ENCODE data around the gene ATP6V0B.

ATP6V0B gene

GRCh38 chr1:43969746-43970466, 4.9 kb upstream of the ATP6V0B start, which contains the start of gene DPH2:
DPH2 (plus strand) TSS chr1:43970010; CDS start chr1:43970176, 166 bp downstream.
- DNase-seq = peak; percentile 89 to 96 (median 94)

GRCh38 chr1:43970502-43970901, 4.3 kb upstream of the ATP6V0B start:
- DNase-seq = no peak

- DNase-seq = no peak
Observed at GRCh38 chr1:43970911-43971310, 3.8 kb upstream of the ATP6V0B start.

- DNase-seq = no peak
Observed at GRCh38 chr1:43971336-43971980, 3.3 kb upstream of the ATP6V0B start.

GRCh38 chr1:43973981-43974442, 748 bp upstream of the ATP6V0B start:
- DNase-seq = peak in 1 of 5 donors; percentile 7

GRCh38 chr1:43975249-43975961, 645 bp downstream of the ATP6V0B start:
- peak in 2 of 5 donors; percentile 29 to 48 for DNase-seq

- no peak for DNase-seq
Observed at GRCh38 chr1:43976045-43976444, 1.3 kb downstream of the ATP6V0B start.

GRCh38 chr1:43976890-43977289, 2.1 kb downstream of the ATP6V0B start:
- DNase-seq = no peak

- DNase-seq = no peak
Observed at GRCh38 chr1:43977376-43978263, 2.9 kb downstream of the ATP6V0B start.

- no peak for DNase-seq
Observed at GRCh38 chr1:43978264-43978550, 3.4 kb downstream of the ATP6V0B start.

GRCh38 chr1:43978551-43979260, 3.9 kb downstream of the ATP6V0B start, which contains the start of gene B4GALT2:
B4GALT2 (plus strand) TSS chr1:43979210; CDS start chr1:43981161, 1,951 bp downstream.
- DNase-seq = peak in 1 of 5 donors; percentile 35

GRCh38 chr1:43979261-43979527, 4.4 kb downstream of the ATP6V0B start:
- DNase-seq = no peak

GRCh38 chr1:43979528-43980254, 4.9 kb downstream of the ATP6V0B start:
- DNase-seq = no peak

GRCh38 chr1:43980255-43981134, 5.7 kb downstream of the ATP6V0B start:
- DNase-seq = no peak

GRCh38 chr1:43981135-43981491, 6.4 kb downstream of the ATP6V0B start:
- no peak for DNase-seq

- no peak for DNase-seq
Observed at GRCh38 chr1:43981636-43982035, 6.9 kb downstream of the ATP6V0B start.

GRCh38 chr1:43982241-43982640, 7.5 kb downstream of the ATP6V0B start:
- no peak for DNase-seq

GRCh38 chr1:43982808-43983207, 8.0 kb downstream of the ATP6V0B start:
- DNase-seq = no peak

GRCh38 chr1:43983253-43983899, 8.6 kb downstream of the ATP6V0B start:
- DNase-seq = no peak

- no peak for DNase-seq
Observed at GRCh38 chr1:43984855-43985254, 10.1 kb downstream of the ATP6V0B start.
